SK-N-MC (cell line): ENCODE measurements around the gene NOG.

Experiments
- EZH2 ChIP-seq: fragments of 200-600 bp; sonication (generic); IDR thresholded peaks from one replicate; pipeline ENCODE4 v1.6.1; 2017; ENCODE audit warnings: antibody characterized with exemption
- FOXP2 ChIP-seq: optimal IDR thresholded peaks from 2 replicates; pipeline ENCODE3; 2011; ENCODE audit warnings: mild to moderate bottlenecking, moderate library complexity; ENCODE audit not compliant: insufficient read depth; ENCODE audit errors: extremely low read length, control extremely low read depth
- POLR2AphosphoS5 ChIP-seq: IDR thresholded peaks from 2 replicates; pipeline ENCODE4 v1.6.1; 2012; ENCODE audit warnings: mild to moderate bottlenecking, low read depth, low read length, borderline replicate concordance

GRCh38 chr17:56601591-56601990 lies 8.1 kb downstream of the NOG start:
- TF ChIP-seq EZH2 (no peak), POLR2AphosphoS5 (no peak), FOXP2 (no peak)
